Stomach (tissue), 4 donors: ENCODE results near the gene PSMD10.

Source experiments
- CTCF ChIP-seq, 7 experiments: fragments of 450-650 bp in 4 of 7; fragments of 200-600 bp in 3 of 7; sonication (generic) in 3 of 7; IDR thresholded peaks; one replicate each; pipeline ENCODE4 v1.5.1; 2016 to 2019; ENCODE audit warnings: antibody characterized with exemption in 7 of 7, control low read depth in 2 of 7, mild to moderate bottlenecking in 1 of 7
- EP300 ChIP-seq: sonication (generic); formaldehyde crosslinking; IDR thresholded peaks from one replicate; pipeline ENCODE4 v1.6.1; 2017; ENCODE audit warnings: antibody characterized with exemption
- POLR2AphosphoS5 ChIP-seq, 3 donors: sonication (generic); formaldehyde crosslinking; IDR thresholded peaks; one replicate each; pipeline ENCODE4 v1.6.1; 2016; ENCODE audit warnings: antibody characterized with exemption in 3 of 3

- peak in 1 of 7 experiments; percentile 19 for TF ChIP-seq CTCF (IDR thresholded peaks at IDR 0.05)
- no peak for TF ChIP-seq EP300
- TF ChIP-seq POLR2AphosphoS5 (IDR thresholded peaks at IDR 0.05) = no peak
Observed at GRCh38 chrX:108138814-108139702, 47.7 kb upstream of the PSMD10 start.
